HCT116 (cell line): ENCODE measurements around the gene PRAME. TPM values are rescaled to one million over a fixed set of nuclear protein-coding genes. Genes with fewer than 3 reads are reported as not detected.

Experiments
- ATAC-seq: fragments of 200-7000 bp; cut with Tn5 transposase; 2 replicates; pipeline ENCODE4 v1.9.1; 2020; ENCODE audit warnings: mild to moderate bottlenecking, moderate library complexity
- BruUV-seq: library from RNA; stranded (reverse); fragments of 400-500 nt; replicated peaks from 2 replicates; lab custom pipeline; 2021; lab: Mats Ljungman, UMichigan
- CTCF ChIA-PET: fragments of 300-600 bp; sonication (Branson Sonifier 250); formaldehyde crosslinking; loops from one replicate; lab custom pipeline; 2021; ENCODE audit warnings: antibody characterized with exemption; lab: Charles Lee
- POLR2A ChIA-PET: fragments of 300-600, 350-600 bp; sonication (Branson Sonifier 250); formaldehyde crosslinking; loops from one replicate; lab custom pipeline; 2021; ENCODE audit warnings: antibody characterized with exemption; lab: Charles Lee
- RAD21 ChIA-PET, 2 experiments: fragments of 300-600 bp; sonication (Branson Sonifier 250); formaldehyde crosslinking; loops; one replicate each; lab custom pipeline; 2023; ENCODE audit warnings: low total read pairs in 2 of 2; ENCODE audit not compliant: uncharacterized antibody in 2 of 2, unreplicated experiment in 2 of 2, low non-redundant PET in 1 of 2; lab: Charles Lee
- DNase-seq: peaks from one replicate; pipeline ENCODE4 v3.0.0-alpha.2; 2010; ENCODE audit warnings: low read depth, low spot score
- H2AFZ ChIP-seq: fragments of 200-600 bp; shearing (Covaris generic), sonication (generic); 2 replicates; pipeline ENCODE4 v1.6.1; 2017; ENCODE audit warnings: low read depth, mixed run types, mixed read lengths, antibody characterized with exemption, low read length; ENCODE audit not compliant: poor library complexity, severe bottlenecking
- H3K27ac ChIP-seq: 2 replicates; pipeline ENCODE4 v1.5.1; 2012; ENCODE audit warnings: low read depth, low read length
- H3K27me3 ChIP-seq: fragments of 200-600 bp; sonication (generic); 2 replicates; pipeline ENCODE4 v1.6.1; 2016; ENCODE audit warnings: mixed run types, low read length, mixed read lengths; ENCODE audit not compliant: insufficient read depth
- H3K36me3 ChIP-seq, 2 experiments: fragments of 200-500 bp in 1 of 2; fragments of 200-600 bp in 1 of 2; sonication (Bioruptor generic) in 1 of 2; sonication (generic) in 1 of 2; 2 replicates each; pipeline versions ENCODE4 v1.5.1 to v1.6.1; 2014 to 2016; ENCODE audit warnings: low read length in 2 of 2, inconsistent platforms in 1 of 2, mixed read lengths in 1 of 2, mixed run types in 1 of 2; ENCODE audit not compliant: insufficient read depth in 2 of 2, control insufficient read depth in 1 of 2
- H3K4me1 ChIP-seq, 2 experiments: fragments of 200-600 bp in 1 of 2; sonication (generic) in 1 of 2; 2 replicates each; pipeline versions ENCODE4 v1.5.1 to v1.6.1; 2012 to 2017; ENCODE audit warnings: low read length in 2 of 2, inconsistent platforms in 1 of 2, mild to moderate bottlenecking in 1 of 2, mixed read lengths in 1 of 2, mixed run types in 1 of 2, moderate library complexity in 1 of 2; ENCODE audit not compliant: insufficient read depth in 2 of 2, control insufficient read depth in 1 of 2
- H3K4me2 ChIP-seq: fragments of 200-600 bp; sonication (generic); 2 replicates; pipeline ENCODE4 v1.6.1; 2017; ENCODE audit warnings: mixed run types, low read length, mixed read lengths
- H3K4me3 ChIP-seq, 2 experiments: fragments of 200-600 bp in 1 of 2; sonication (generic) in 1 of 2; replicated peaks in 1 of 2; 2 replicates each; pipeline ENCODE4 v1.5.1; 2011 to 2016; ENCODE audit warnings: low read length in 2 of 2, control low read depth in 1 of 2, low read depth in 1 of 2, mild to moderate bottlenecking in 1 of 2, mixed read lengths in 1 of 2, mixed run types in 1 of 2
- H3K79me2 ChIP-seq: fragments of 200-600 bp; sonication (generic); 2 replicates; pipeline ENCODE4 v1.6.1; 2017; ENCODE audit warnings: mild to moderate bottlenecking, mixed run types, low read length, moderate library complexity, mixed read lengths; ENCODE audit not compliant: insufficient read depth
- H3K9ac ChIP-seq: fragments of 200-600 bp; sonication (generic); 2 replicates; pipeline ENCODE4 v1.6.1; 2016; ENCODE audit warnings: low read length, mixed read lengths
- H3K9me2 ChIP-seq: fragments of 200-600 bp; sonication (generic), shearing (Covaris generic); 2 replicates; pipeline ENCODE4 v1.6.1; 2017; ENCODE audit warnings: mixed run types, mild to moderate bottlenecking, moderate library complexity; ENCODE audit not compliant: insufficient read depth
- H3K9me3 ChIP-seq, 2 experiments: fragments of 200-500 bp in 1 of 2; fragments of 200-600 bp in 1 of 2; sonication (Bioruptor generic) in 1 of 2; sonication (generic) in 1 of 2; 2 replicates each; pipeline ENCODE4 v1.6.1; 2014 to 2017; ENCODE audit warnings: low read length in 2 of 2, mixed read lengths in 2 of 2, inconsistent platforms in 1 of 2, low read depth in 1 of 2, mild to moderate bottlenecking in 1 of 2, mixed run types in 1 of 2, moderate library complexity in 1 of 2; ENCODE audit not compliant: control insufficient read depth in 1 of 2, insufficient read depth in 1 of 2
- H4K20me1 ChIP-seq: fragments of 200-600 bp; sonication (generic), shearing (Covaris generic); 2 replicates; pipeline ENCODE4 v1.6.1; 2017; ENCODE audit warnings: mixed run types, mild to moderate bottlenecking, moderate library complexity; ENCODE audit not compliant: insufficient read depth
- CEBPB ChIP-seq: IDR thresholded peaks from 2 replicates; pipeline ENCODE4 v1.6.1; 2012; ENCODE audit warnings: low read depth
- EZH2 ChIP-seq: fragments of 200-600 bp; sonication (generic); IDR thresholded peaks from 2 replicates; pipeline ENCODE4 v1.6.1; 2017; ENCODE audit warnings: antibody characterized with exemption, mixed run types
- FOSL1 ChIP-seq: IDR thresholded peaks from 2 replicates; pipeline ENCODE4 v1.6.1; 2012; ENCODE audit warnings: low read depth
- JUND ChIP-seq: IDR thresholded peaks from 2 replicates; pipeline ENCODE4 v1.6.1; 2012
- POLR2A ChIP-seq: IDR thresholded peaks from 2 replicates; pipeline ENCODE4 v1.7.0; 2011; ENCODE audit warnings: borderline replicate concordance; ENCODE audit not compliant: insufficient read depth, insufficient read length; ENCODE audit errors: extremely low read depth
- REST ChIP-seq: IDR thresholded peaks from 2 replicates; pipeline ENCODE4 v1.6.1; 2012; ENCODE audit warnings: low read depth
- SIN3A ChIP-seq: IDR thresholded peaks from 2 replicates; pipeline ENCODE4 v1.6.1; 2012; ENCODE audit warnings: low read depth
- SP1 ChIP-seq: IDR thresholded peaks from 2 replicates; pipeline ENCODE4 v1.6.1; 2012; ENCODE audit warnings: low read depth
- SRF ChIP-seq: IDR thresholded peaks from 2 replicates; pipeline ENCODE4 v1.6.1; 2012; ENCODE audit warnings: low read depth
- ZBTB33 ChIP-seq: IDR thresholded peaks from 2 replicates; pipeline ENCODE4 v1.6.1; 2011; ENCODE audit warnings: mild to moderate bottlenecking, low read length, moderate library complexity; ENCODE audit not compliant: insufficient replicate concordance; ENCODE audit errors: extremely low read depth
- ZFX ChIP-seq: fragments of 450-650 bp; IDR thresholded peaks from 2 replicates; pipeline ENCODE4 v1.6.1; 2017
- intact Hi-C: fragments of 100-400 bp; cut with micrococcal nuclease; formaldehyde crosslinking; loops from 2 replicates; pipeline ENCODE4 v1.10.0; 2022
- total RNA-seq: library from RNA; stranded (reverse); gene quantifications from one replicate; pipeline ENCODE4 v1.2.1, GENCODE V29; 2021; ENCODE audit not compliant: unreplicated experiment
- TF ChIP-seq, protein P1 (sequence below): IDR thresholded peaks from 2 replicates; pipeline ENCODE4 v1.6.1; 2012
- TF ChIP-seq, protein P2 (sequence below): IDR thresholded peaks from 2 replicates; pipeline ENCODE4 v1.6.1; 2012

The PRAME gene
- total RNA-seq, 1 experiment from 2014 or later, result 28.4 TPM

- no peak overlapping the region for H2AFZ ChIP-seq
- no peaks in the 10 kb centered on the region for H3K9me2 ChIP-seq
- H3K36me3 ChIP-seq, result no peaks in the 10 kb centered on the region
- DNase-seq (no peak), ATAC-seq (no peak)
- BruUV-seq, result no TSS peak
- no peak overlapping the region for H3K4me2 ChIP-seq
- no peaks in the 10 kb centered on the region for H3K4me1 ChIP-seq
- intact Hi-C loops, result no loop called here
- ChIA-PET CTCF (no interaction called here), RAD21 (no interaction called here), POLR2A (no interaction called here)
- H3K27ac ChIP-seq, result no peak overlapping the region
- H4K20me1 ChIP-seq, result no peaks in the 10 kb centered on the region
- H3K27me3 ChIP-seq, result no peaks in the 10 kb centered on the region
- no peaks in the 10 kb centered on the region for H3K79me2 ChIP-seq
- H3K9ac ChIP-seq, result no peak overlapping the region
- no peak overlapping the region for H3K4me3 ChIP-seq
- H3K9me3 ChIP-seq, result no peaks in the 10 kb centered on the region
- no peak for TF ChIP-seq SIN3A
- TF ChIP-seq ZBTB33, result no peak
- no peak for TF ChIP-seq EZH2
- no peak for TF ChIP-seq SP1
- no peak for TF ChIP-seq REST
- TF ChIP-seq POLR2A, result no peak
- TF ChIP-seq, protein P1, sequence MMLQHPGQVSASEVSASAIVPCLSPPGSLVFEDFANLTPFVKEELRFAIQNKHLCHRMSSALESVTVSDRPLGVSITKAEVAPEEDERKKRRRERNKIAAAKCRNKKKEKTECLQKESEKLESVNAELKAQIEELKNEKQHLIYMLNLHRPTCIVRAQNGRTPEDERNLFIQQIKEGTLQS, result no peak
- TF ChIP-seq FOSL1, result no peak
- no peak for TF ChIP-seq JUND
- TF ChIP-seq, protein P2, sequence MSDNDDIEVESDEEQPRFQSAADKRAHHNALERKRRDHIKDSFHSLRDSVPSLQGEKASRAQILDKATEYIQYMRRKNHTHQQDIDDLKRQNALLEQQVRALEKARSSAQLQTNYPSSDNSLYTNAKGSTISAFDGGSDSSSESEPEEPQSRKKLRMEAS, result no peak
- no peak for TF ChIP-seq CEBPB
- no peak for TF ChIP-seq SRF
- no peak for TF ChIP-seq ZFX
Observed at GRCh38 chr22:22533863-22534262, 25.2 kb downstream of the PRAME start.
